ENCODE results near the gene CD209. TPM values are rescaled to one million over a fixed set of nuclear protein-coding genes. Genes with fewer than 3 reads are reported as not detected.
"Not testable (repeated sequence)": the region's sequence is repeated elsewhere in the genome, so short reads cannot be mapped to it uniquely, and the experiment has no call there.

Gene CD209
- total RNA-seq, 4 donors from 2014 or later, result 12.7 to 21.8 (median 17.2) TPM

GRCh38 chr19:7767487-7767886, 20.2 kb upstream of the CD209 start:
- DNase-seq (ENCODE audit: low spot score) (no peak), ATAC-seq (ENCODE audit: low FRiP score) (no peak)
- TF ChIP-seq CTCF (IDR thresholded peaks at IDR 0.05), result no peak

GRCh38 chr19:7766535-7766934, 19.2 kb upstream of the CD209 start:
- DNase-seq (ENCODE audit: low spot score) (no peak), ATAC-seq (ENCODE audit: low FRiP score) (no peak)
- no peak for TF ChIP-seq CTCF (IDR thresholded peaks at IDR 0.05)

GRCh38 chr19:7765043-7765442, 17.7 kb upstream of the CD209 start:
- DNase-seq (ENCODE audit: low spot score); ATAC-seq (ENCODE audit: low FRiP score): not testable (repeated sequence)

DNA sequence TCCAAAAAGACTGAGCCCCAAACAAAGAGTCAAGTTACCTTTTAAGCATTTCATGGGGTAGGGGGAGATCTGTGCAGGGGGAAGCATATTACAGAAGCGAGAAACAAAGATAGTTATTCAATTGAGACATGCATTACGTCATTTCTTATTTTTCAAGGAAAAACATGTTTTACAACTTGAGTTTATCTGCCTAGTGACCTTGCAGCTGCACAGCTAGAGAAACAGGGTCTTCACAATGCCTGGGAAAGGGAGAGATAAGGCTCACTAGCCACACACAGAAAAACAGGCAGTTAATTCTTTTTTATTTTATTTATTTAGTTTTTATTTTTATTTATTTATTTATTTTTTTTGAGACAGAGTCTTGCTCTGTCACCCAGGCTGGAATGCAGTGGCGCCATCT, 16.8 kb upstream of the CD209 start:
- not testable (repeated sequence) for DNase-seq (ENCODE audit: low spot score); ATAC-seq (ENCODE audit: low FRiP score)

- no peak for TF ChIP-seq CTCF (IDR thresholded peaks at IDR 0.05)
- no peak for ATAC-seq (ENCODE audit: low FRiP score)
- DNase-seq (ENCODE audit: low spot score), result no peak
Measured at GRCh38 chr19:7763696-7764095, 16.4 kb upstream of the CD209 start.

DNA sequence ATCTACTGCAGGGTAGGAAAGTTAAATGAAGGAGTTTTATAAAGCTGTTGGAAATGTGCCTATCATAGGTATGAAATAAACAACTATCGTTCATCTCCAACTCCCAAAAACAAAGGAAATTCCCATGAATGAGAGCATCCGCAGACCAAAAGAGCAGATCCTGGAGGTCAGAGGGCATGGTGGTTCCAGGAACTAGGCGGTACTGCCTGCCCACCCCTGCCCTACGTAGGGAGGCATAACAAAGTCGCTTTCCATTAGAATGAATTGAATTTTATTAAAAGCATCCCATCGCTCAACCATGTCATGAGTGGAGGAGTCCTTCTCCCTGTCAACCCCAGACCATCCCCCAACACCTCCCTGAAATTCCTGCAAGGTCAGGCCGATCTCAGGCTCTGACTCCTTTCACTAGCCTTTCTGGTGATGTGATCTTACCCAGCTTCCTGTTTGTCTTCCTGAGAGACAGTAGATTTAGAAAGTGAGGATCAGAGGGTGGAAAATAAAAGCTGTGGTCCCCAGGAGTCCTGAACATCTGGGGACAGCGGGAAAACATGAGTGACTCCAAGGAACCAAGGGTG, 15.5 kb upstream of the CD209 start, which contains the start of gene CLEC4M:
CLEC4M (plus strand) TSS at position 525 of the 575 bp plus-strand sequence; CDS start at position 549, 24 bp downstream.
- TF ChIP-seq CTCF (IDR thresholded peaks at IDR 0.05), result no peak
- ATAC-seq (ENCODE audit: low FRiP score) (no peak), DNase-seq (ENCODE audit: low spot score) (no peak)

- DNase-seq (ENCODE audit: low spot score) (no peak), ATAC-seq (ENCODE audit: low FRiP score) (no peak)
Measured at GRCh38 chr19:7759156-7759555, 11.8 kb upstream of the CD209 start.

More at GRCh38 chr19:7759156-7759555, 11.8 kb upstream of the CD209 start:
- no peak for TF ChIP-seq CTCF (IDR thresholded peaks at IDR 0.05)

Data from omental fat pad (tissue), 4 donors.